Measurements from ENCODE around the gene FOXJ1. TPM values are rescaled to one million over a fixed set of nuclear protein-coding genes. Genes with fewer than 3 reads are reported as not detected.

Gene FOXJ1
- total and polyA plus RNA-seq, 4 donors = under 0.01 to 1.5 TPM; not detected in 2

- Histone ChIP-seq H3K27me3 (ENCODE audit: control insufficient read depth in 4 of 4, insufficient read depth in 4 of 4, low read length in 3 of 4) (no peaks in the 10 kb centered on the region), H3K9me3 (ENCODE audit: control insufficient read depth in 4 of 4, low read length in 3 of 4) (no peaks in the 10 kb centered on the region), H3K4me1 (ENCODE audit: control insufficient read depth in 4 of 4, insufficient read depth in 4 of 4, low read length in 3 of 4) (peaks cover 0 to 8% (median 3%) of the 10 kb centered on the region in 4 donors), H3K36me3 (ENCODE audit: control insufficient read depth in 4 of 4, insufficient read depth in 3 of 4, low read depth in 1 of 4, low read length in 3 of 4) (peaks cover 14 to 48% (median 37%) of the 10 kb centered on the region in 4 donors), H3K4me3 (ENCODE audit: low read depth in 1 of 3, low read length in 3 of 3) (no peak overlapping the region), H3K9ac (ENCODE audit: low read depth in 1 of 2, low read length in 2 of 2) (no peak overlapping the region), H3K27ac (ENCODE audit: low read depth in 1 of 2, low read length in 2 of 2) (no peak overlapping the region)
- 93% methylated on average over 19 of the region's 19 CpGs for WGBS
- DNase-seq (ENCODE audit: low spot score) = no peak
- TF ChIP-seq HNF4A (conservative IDR thresholded peaks at IDR 0.05) (no peak), NR2F2 (IDR thresholded peaks at IDR 0.05) (no peak), ZBTB33 (IDR thresholded peaks at IDR 0.05) (no peak), TAF1 (conservative IDR thresholded peaks at IDR 0.05) (no peak), JUND (IDR thresholded peaks at IDR 0.05) (no peak), YY1 (IDR thresholded peaks at IDR 0.05) (no peak), SP1 (IDR thresholded peaks at IDR 0.05) (no peak)
Observed at GRCh38 chr17:76097716-76098295, 43.2 kb downstream of the FOXJ1 start.

DNA sequence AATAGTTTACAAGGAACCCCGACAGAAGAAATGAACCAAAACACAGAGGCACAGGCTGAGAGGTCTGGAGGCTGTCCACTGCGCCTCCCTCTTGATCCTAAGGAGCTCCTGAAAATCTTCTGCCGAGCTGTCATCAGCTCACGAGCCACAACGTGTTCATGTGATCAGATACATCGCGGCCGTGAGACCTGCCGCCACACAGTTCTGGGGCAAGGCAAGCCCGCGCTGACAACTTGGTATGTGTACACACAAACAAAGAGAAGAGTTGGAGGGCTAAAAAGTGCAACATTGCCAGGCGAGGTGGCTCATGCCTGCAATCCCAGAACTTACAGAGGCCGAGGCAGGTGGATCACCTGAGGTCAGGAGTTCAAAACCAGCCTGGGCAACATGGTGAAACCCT lies 45.1 kb downstream of the FOXJ1 start:
- Histone ChIP-seq H3K36me3 (ENCODE audit: control insufficient read depth in 4 of 4, insufficient read depth in 3 of 4, low read depth in 1 of 4, low read length in 3 of 4) (peaks cover 9 to 46% (median 31%) of the 10 kb centered on the region in 4 donors), H3K4me3 (ENCODE audit: low read depth in 1 of 3, low read length in 3 of 3) (no peak overlapping the region), H3K9ac (ENCODE audit: low read depth in 1 of 2, low read length in 2 of 2) (no peak overlapping the region), H3K9me3 (ENCODE audit: control insufficient read depth in 4 of 4, low read length in 3 of 4) (no peaks in the 10 kb centered on the region), H3K4me1 (ENCODE audit: control insufficient read depth in 4 of 4, insufficient read depth in 4 of 4, low read length in 3 of 4) (no peaks in the 10 kb centered on the region), H3K27me3 (ENCODE audit: control insufficient read depth in 4 of 4, insufficient read depth in 4 of 4, low read length in 3 of 4) (no peaks in the 10 kb centered on the region), H3K27ac (ENCODE audit: low read depth in 1 of 2, low read length in 2 of 2) (no peak overlapping the region)
- DNase-seq (ENCODE audit: low spot score) = no peak
- 88% methylated on average over 13 of the region's 13 CpGs for WGBS
- no peak for TF ChIP-seq RAD21 (IDR thresholded peaks at IDR 0.05)
- TF ChIP-seq NR2F2 (IDR thresholded peaks at IDR 0.05) = no peak
- TF ChIP-seq TAF1 (conservative IDR thresholded peaks at IDR 0.05) = no peak
- TF ChIP-seq JUND (IDR thresholded peaks at IDR 0.05) = no peak
- TF ChIP-seq FOXA1 (IDR thresholded peaks at IDR 0.05) = no peak
- no peak for TF ChIP-seq YY1 (IDR thresholded peaks at IDR 0.05)
- TF ChIP-seq FOXA2 (IDR thresholded peaks at IDR 0.05) = no peak
- no peak for TF ChIP-seq ZBTB33 (IDR thresholded peaks at IDR 0.05)
- no peak for TF ChIP-seq SP1 (IDR thresholded peaks at IDR 0.05)
- TF ChIP-seq RXRA (IDR thresholded peaks at IDR 0.05) = no peak
- no peak for TF ChIP-seq CTCF (IDR thresholded peaks at IDR 0.05; ENCODE audit: low read depth, low read length, missing input control)
- TF ChIP-seq HNF4A (conservative IDR thresholded peaks at IDR 0.05) = no peak
- TF ChIP-seq, protein P1, sequence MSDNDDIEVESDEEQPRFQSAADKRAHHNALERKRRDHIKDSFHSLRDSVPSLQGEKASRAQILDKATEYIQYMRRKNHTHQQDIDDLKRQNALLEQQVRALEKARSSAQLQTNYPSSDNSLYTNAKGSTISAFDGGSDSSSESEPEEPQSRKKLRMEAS (IDR thresholded peaks at IDR 0.05) = no peak
- TF ChIP-seq, protein P2, sequence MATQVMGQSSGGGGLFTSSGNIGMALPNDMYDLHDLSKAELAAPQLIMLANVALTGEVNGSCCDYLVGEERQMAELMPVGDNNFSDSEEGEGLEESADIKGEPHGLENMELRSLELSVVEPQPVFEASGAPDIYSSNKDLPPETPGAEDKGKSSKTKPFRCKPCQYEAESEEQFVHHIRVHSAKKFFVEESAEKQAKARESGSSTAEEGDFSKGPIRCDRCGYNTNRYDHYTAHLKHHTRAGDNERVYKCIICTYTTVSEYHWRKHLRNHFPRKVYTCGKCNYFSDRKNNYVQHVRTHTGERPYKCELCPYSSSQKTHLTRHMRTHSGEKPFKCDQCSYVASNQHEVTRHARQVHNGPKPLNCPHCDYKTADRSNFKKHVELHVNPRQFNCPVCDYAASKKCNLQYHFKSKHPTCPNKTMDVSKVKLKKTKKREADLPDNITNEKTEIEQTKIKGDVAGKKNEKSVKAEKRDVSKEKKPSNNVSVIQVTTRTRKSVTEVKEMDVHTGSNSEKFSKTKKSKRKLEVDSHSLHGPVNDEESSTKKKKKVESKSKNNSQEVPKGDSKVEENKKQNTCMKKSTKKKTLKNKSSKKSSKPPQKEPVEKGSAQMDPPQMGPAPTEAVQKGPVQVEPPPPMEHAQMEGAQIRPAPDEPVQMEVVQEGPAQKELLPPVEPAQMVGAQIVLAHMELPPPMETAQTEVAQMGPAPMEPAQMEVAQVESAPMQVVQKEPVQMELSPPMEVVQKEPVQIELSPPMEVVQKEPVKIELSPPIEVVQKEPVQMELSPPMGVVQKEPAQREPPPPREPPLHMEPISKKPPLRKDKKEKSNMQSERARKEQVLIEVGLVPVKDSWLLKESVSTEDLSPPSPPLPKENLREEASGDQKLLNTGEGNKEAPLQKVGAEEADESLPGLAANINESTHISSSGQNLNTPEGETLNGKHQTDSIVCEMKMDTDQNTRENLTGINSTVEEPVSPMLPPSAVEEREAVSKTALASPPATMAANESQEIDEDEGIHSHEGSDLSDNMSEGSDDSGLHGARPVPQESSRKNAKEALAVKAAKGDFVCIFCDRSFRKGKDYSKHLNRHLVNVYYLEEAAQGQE (IDR thresholded peaks at IDR 0.05) = no peak
- TF ChIP-seq, protein P3, sequence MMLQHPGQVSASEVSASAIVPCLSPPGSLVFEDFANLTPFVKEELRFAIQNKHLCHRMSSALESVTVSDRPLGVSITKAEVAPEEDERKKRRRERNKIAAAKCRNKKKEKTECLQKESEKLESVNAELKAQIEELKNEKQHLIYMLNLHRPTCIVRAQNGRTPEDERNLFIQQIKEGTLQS (IDR thresholded peaks at IDR 0.05) = no peak
- TF ChIP-seq HNF4G (IDR thresholded peaks at IDR 0.05) = no peak
- TF ChIP-seq GABPA (IDR thresholded peaks at IDR 0.05 in 1 of 2, conservative IDR thresholded peaks at IDR 0.05 in 1 of 2) = no peak
- TF ChIP-seq EGR1 (IDR thresholded peaks at IDR 0.05; ENCODE audit: low read depth in 2 of 2) = no peak
